Left hindlimb (tissue), 1 donor: ENCODE results near the gene CLSTN2.

ENCODE experiments used
- DNase-seq: peaks from one replicate; pipeline ENCODE4 v3.0.0-alpha.2; 2018

CLSTN2 gene

GRCh38 chr3:140529096-140529495 lies 594.1 kb downstream of the CLSTN2 start:
- no peak for DNase-seq

GRCh38 chr3:140529558-140529957 lies 594.6 kb downstream of the CLSTN2 start:
- no peak for DNase-seq

DNA sequence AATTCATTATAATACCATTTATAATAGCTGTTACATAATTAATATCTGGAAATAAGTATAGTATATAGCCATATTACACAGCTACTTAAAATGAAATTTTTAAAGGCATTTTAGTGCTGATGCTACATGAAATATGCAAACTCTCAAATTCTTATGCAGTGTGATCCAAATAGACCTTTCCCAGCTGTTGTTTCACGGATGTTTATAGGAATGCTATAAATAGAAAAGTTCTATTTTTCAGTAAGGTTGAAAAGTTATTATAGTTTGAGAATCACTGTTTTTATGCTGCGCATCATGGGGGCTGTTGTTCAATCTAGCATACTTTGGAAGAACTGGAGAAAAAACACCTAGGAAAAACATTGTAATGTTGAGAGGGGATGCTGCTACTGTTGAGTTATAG lies 595.1 kb downstream of the CLSTN2 start:
- no peak for DNase-seq

- DNase-seq: no peak
These were observed 595.6 kb downstream of the CLSTN2 start for GRCh38 chr3:140530603-140531002.

DNA sequence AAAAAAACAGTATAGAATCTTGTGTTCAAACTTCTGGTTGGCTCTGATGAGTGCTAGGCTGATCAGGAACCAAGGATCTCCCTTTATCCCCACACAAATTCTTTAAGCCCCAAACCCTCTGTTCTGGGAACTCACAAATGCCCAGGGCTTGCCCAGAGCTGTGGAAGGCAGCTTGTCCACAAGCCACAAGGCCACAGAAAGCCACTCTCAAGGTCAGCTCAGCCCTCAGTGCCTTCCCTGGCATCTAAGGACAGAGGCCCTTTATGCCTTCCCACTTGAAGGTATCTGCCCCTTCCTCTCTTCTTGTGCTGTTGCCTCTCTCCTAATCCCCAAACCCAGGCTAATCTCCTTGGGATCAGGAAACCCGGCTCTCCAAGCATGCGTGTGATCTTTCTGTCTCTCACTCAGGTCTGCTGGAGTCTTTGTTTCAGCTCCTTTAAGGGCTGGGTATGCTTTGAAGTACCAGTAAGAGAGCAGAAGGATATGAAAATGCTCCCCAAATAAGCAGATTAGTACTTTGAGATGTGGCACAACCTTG lies 597.9 kb downstream of the CLSTN2 start:
- DNase-seq: no peak

GRCh38 chr3:140536926-140537726 lies 602.1 kb downstream of the CLSTN2 start:
- DNase-seq: no peak

GRCh38 chr3:140537727-140538082 lies 602.7 kb downstream of the CLSTN2 start:
- no peak for DNase-seq

DNA sequence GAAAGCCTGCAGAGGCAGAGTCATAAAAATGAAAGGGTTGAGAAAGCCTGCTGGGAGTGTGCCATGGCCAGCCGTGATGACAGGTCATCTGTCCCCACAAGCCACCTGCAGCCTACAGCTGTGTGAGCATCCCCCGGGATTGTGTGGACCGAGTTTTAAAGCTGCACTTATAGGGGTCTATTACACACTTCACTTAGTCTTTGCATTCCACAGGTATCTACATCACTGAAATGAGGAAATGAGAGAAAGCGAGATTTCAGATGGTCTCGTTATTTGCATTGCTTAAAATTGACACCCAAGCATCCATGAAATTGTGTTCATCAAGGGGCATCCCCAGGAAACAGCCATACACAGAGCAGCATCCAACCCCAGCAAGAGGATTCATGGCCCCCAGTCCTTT lies 605.3 kb downstream of the CLSTN2 start:
- peak; percentile 43 for DNase-seq

- DNase-seq: no peak
These were observed 607.1 kb downstream of the CLSTN2 start for GRCh38 chr3:140541975-140542653.

- DNase-seq: no peak
These were observed 610.2 kb downstream of the CLSTN2 start for GRCh38 chr3:140545197-140545596.

GRCh38 chr3:140545756-140546155 lies 610.8 kb downstream of the CLSTN2 start:
- DNase-seq: no peak

- DNase-seq: no peak
These were observed 611.7 kb downstream of the CLSTN2 start for GRCh38 chr3:140546649-140547048.

GRCh38 chr3:140552403-140552802 lies 617.4 kb downstream of the CLSTN2 start:
- DNase-seq: no peak

DNA sequence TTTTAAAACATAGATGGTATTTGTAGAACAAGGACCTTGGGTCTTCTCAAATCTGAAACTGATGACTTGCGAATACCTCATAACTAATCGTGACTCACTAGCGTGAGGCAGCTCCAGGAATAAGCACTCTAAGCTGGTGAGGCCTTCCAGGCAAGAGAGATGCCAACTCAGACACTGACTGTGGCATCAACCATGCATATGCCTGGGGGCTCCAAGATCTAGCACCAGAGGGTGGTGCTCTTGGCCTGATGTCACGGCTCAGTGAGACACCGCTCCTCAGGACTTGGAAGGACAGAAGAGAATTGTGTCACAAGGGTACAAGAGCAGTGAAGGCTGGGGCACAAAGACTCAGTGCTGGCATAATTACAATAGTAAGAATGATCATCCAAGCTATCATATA lies 617.9 kb downstream of the CLSTN2 start:
- no peak for DNase-seq

- no peak for DNase-seq
These were observed 618.6 kb downstream of the CLSTN2 start for GRCh38 chr3:140553591-140553990.

DNA sequence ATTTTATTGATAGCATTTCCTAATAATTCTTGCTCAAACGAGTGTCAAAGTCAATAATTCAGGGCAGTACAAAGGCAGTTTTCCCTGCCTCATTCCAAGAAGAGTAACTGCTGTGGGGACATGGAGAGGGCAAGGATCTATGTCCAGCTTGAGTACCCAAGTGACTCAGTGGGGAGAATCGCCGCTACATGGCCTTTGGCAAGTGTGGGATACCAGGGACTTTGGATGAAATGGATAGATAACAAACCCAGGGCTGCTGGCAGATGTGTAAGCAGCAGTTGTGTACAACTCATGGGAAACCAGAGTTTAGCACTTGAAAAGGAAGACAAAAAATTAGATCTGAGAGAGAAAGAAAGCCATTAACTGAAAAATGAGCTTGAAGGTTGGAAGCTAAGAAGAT lies 620.7 kb downstream of the CLSTN2 start:
- no peak for DNase-seq

- DNase-seq: no peak
These were observed 622.5 kb downstream of the CLSTN2 start for GRCh38 chr3:140557476-140557875.

DNA sequence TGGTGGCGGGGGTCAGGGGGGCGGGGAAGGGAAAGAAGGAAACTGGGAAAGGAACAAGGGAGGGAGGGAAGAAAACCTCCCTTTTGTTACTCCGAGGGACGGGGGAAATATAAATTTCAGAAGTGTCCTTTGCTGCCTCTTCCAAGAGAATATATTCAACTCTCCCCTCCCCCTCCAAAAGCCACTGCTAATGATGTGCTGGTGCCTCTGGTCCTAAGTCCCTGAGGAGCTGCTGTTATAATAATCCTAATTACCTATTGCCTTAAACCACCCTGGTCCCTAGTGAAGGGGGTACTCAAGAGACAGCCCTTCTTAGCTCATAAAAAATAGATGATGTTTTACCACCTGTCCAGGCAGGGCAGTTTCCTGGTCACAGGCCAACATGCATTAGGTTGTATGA lies 624.6 kb downstream of the CLSTN2 start:
- no peak for DNase-seq

DNA sequence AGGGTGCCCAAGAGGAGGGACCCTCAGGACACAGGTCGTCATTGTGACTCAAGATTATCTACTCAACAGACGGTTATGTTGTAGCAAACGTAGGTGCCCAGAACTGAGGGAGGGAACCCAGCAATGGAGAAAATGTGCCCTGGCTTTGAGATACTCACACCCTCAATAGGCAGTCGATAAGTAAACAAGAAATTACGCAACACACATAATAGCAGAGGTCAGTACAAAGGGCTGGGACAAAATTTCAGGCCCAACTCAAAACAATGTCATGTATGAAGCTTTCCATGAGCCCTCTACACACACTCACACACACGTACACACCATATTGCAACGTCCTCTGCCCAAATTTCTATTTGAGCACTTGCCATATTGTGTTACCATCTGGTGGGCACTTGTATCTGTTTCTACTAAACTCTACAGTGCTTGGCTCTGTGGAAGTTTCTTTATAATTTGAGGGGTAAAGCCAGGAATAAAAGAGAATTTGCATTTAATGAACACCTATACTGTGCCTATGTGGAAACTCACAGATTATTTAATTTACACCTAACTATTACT lies 628.3 kb downstream of the CLSTN2 start:
- DNase-seq: no peak

- no peak for DNase-seq
These were observed 633.1 kb downstream of the CLSTN2 start for GRCh38 chr3:140568131-140568530.

GRCh38 chr3:140568842-140569520 lies 634.0 kb downstream of the CLSTN2 start:
- DNase-seq: no peak

DNA sequence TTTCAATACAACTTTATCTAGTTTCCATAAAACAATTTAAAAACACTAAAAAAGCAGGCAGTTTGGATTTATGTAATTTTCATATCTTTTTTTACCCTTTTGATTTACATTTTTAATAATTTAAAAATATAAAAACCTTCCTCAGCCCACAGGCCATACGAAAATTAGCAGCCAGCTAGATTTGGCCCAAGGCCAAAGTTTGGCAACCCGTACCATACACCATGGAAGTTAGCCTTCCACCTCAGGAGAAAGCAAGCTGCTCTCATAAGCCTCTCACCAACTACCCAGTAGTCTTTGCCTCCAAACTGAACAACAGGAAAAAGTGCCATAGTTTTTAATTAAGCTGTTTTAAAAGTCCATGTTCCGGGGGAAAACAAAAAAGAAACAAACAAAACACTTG lies 635.6 kb downstream of the CLSTN2 start:
- no peak for DNase-seq

DNA sequence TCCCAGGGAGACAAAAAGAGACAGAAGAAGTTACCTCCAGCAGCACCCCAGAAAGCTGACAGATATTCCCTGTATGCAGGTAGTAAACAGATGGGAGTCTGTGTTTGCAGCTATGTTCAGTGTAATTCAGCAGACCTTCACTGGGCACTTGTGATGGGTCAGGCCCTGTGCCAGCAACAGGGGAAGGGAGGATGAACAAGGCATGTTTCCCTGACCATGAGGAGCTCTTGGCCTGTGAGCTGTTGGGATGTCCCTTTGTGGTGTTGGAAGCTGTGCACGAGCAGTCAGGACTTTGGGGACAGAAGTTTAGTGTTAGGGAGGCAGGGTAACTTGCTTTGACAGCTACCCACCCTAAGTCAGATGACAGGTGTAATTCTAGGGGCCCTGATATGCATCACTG lies 636.9 kb downstream of the CLSTN2 start:
- no peak for DNase-seq
